CD14-positive monocyte (primary cell): ENCODE measurements around the gene SLC39A10. TPM values are rescaled to one million over a fixed set of nuclear protein-coding genes. Genes with fewer than 3 reads are reported as not detected.
"Not testable (repeated sequence)": the region's sequence is repeated elsewhere in the genome, so short reads cannot be mapped to it uniquely, and the experiment has no call there.

Experiments used
- DNase-seq, 3 donors: peaks; one replicate each; pipeline ENCODE4 v3.0.0-alpha.2; 2011 to 2022
- H2AFZ ChIP-seq: 2 replicates; pipeline ENCODE4 v1.6.0; 2012; ENCODE audit warnings: mild to moderate bottlenecking, low read depth, low read length, inconsistent platforms; ENCODE audit not compliant: insufficient read depth, poor library complexity, severe bottlenecking
- H3K27ac ChIP-seq, 2 donors: 1 replicate in 1 of 2; 2 replicates in 1 of 2; pipeline ENCODE4 v1.5.1; 2012 to 2013; ENCODE audit warnings: low read length in 2 of 2, control low read depth in 1 of 2, inconsistent platforms in 1 of 2, low read depth in 1 of 2, mild to moderate bottlenecking in 1 of 2
- H3K27me3 ChIP-seq, 2 donors: one replicate each; pipeline versions ENCODE4 v1.6.0 to v1.6.1; 2011 to 2013; ENCODE audit warnings: low read length in 2 of 2; ENCODE audit not compliant: control insufficient read depth in 2 of 2, insufficient read depth in 2 of 2
- H3K36me3 ChIP-seq, 2 donors: replicated peaks in 1 of 2; 1 replicate in 1 of 2; 2 replicates in 1 of 2; pipeline versions ENCODE4 v1.5.1 to v1.6.1; 2012 to 2013; ENCODE audit warnings: low read length in 2 of 2, control low read depth in 1 of 2, inconsistent platforms in 1 of 2, mild to moderate bottlenecking in 1 of 2; ENCODE audit not compliant: insufficient read depth in 2 of 2, control insufficient read depth in 1 of 2
- H3K4me1 ChIP-seq, 2 donors: 1 replicate in 1 of 2; 2 replicates in 1 of 2; pipeline versions ENCODE4 v1.5.1 to v1.6.1; 2012 to 2013; ENCODE audit warnings: low read length in 2 of 2, control low read depth in 1 of 2, inconsistent platforms in 1 of 2, mild to moderate bottlenecking in 1 of 2, moderate library complexity in 1 of 2; ENCODE audit not compliant: insufficient read depth in 2 of 2, control insufficient read depth in 1 of 2
- H3K4me2 ChIP-seq: replicated peaks from 2 replicates; pipeline ENCODE3; 2012; ENCODE audit warnings: low read length, moderate library complexity, mild to moderate bottlenecking; ENCODE audit not compliant: poor library complexity, severe bottlenecking; ENCODE audit errors: extremely low read depth
- H3K4me3 ChIP-seq, 3 experiments: fragments of 200-600 bp in 1 of 3; sonication (generic) in 1 of 3; replicated peaks in 1 of 3; 1 replicate in 2 of 3; 2 replicates in 1 of 3; pipeline ENCODE4 v1.5.1; 2011 to 2013; ENCODE audit warnings: low read length in 3 of 3, mild to moderate bottlenecking in 3 of 3, control low read depth in 2 of 3, low read depth in 2 of 3, inconsistent platforms in 1 of 3, moderate library complexity in 1 of 3
- H3K79me2 ChIP-seq: 2 replicates; pipeline ENCODE4 v1.6.0; 2012; ENCODE audit warnings: mild to moderate bottlenecking, control low read depth, inconsistent platforms, low read length, moderate library complexity; ENCODE audit not compliant: insufficient read depth
- H3K9ac ChIP-seq: 2 replicates; pipeline ENCODE4 v1.6.0; 2017; ENCODE audit warnings: low read length, mild to moderate bottlenecking; ENCODE audit not compliant: insufficient read depth, poor library complexity, severe bottlenecking
- H3K9me3 ChIP-seq, 2 donors: replicated peaks in 1 of 2; 1 replicate in 1 of 2; 2 replicates in 1 of 2; pipeline versions ENCODE4 v1.5.1 to v1.6.1; 2012 to 2013; ENCODE audit warnings: low read length in 2 of 2, control low read depth in 1 of 2; ENCODE audit not compliant: control insufficient read depth in 1 of 2, insufficient read depth in 1 of 2
- H4K20me1 ChIP-seq: 2 replicates; pipeline ENCODE4 v1.6.0; 2012; ENCODE audit warnings: mild to moderate bottlenecking, low read length, control low read depth, moderate library complexity; ENCODE audit not compliant: insufficient read depth
- H3K27ac Mint-ChIP-seq, 7 donors: one replicate each; pipeline ENCODE4 v1.8.0; 2020; ENCODE audit warnings: mild to moderate bottlenecking in 7 of 7, mixed read lengths in 7 of 7, moderate library complexity in 6 of 7, inconsistent platforms in 2 of 7
- H3K27me3 Mint-ChIP-seq, 3 donors: one replicate each; pipeline ENCODE4 v1.8.0; 2021 to 2022; ENCODE audit warnings: low read depth in 3 of 3, mild to moderate bottlenecking in 3 of 3, mixed read lengths in 3 of 3, moderate library complexity in 3 of 3, inconsistent platforms in 1 of 3
- H3K36me3 Mint-ChIP-seq, 2 donors: one replicate each; pipeline ENCODE4 v1.8.0; 2020; ENCODE audit warnings: mixed read lengths in 2 of 2, inconsistent platforms in 1 of 2, mild to moderate bottlenecking in 1 of 2
- H3K4me1 Mint-ChIP-seq: one replicate; pipeline ENCODE4 v1.8.0; 2020; ENCODE audit warnings: mild to moderate bottlenecking, mixed read lengths
- H3K4me3 Mint-ChIP-seq, 2 donors: one replicate each; pipeline ENCODE4 v1.8.0; 2020; ENCODE audit warnings: mild to moderate bottlenecking in 2 of 2, mixed read lengths in 2 of 2, moderate library complexity in 1 of 2
- H3K9me3 Mint-ChIP-seq, 7 donors: one replicate each; pipeline ENCODE4 v1.8.0; 2020 to 2022; ENCODE audit warnings: mixed read lengths in 7 of 7, mild to moderate bottlenecking in 6 of 7, moderate library complexity in 6 of 7, inconsistent platforms in 2 of 7
- CTCF ChIP-seq: fragments of 200-600 bp; IDR thresholded peaks from one replicate; pipeline ENCODE4 v1.8.0; 2022; ENCODE audit warnings: antibody characterized with exemption, mild to moderate bottlenecking
- WGBS: methylation state at CpG from one replicate; pipeline ENCODE4 v1.1.5; 2013; ENCODE audit warnings: missing lambda C conversion rate; ENCODE audit not compliant: insufficient coverage; 5-methylcytosine and 5-hydroxymethylcytosine counted together
- intact Hi-C, 2 donors: fragments of 100-400 bp; cut with micrococcal nuclease; formaldehyde crosslinking; loops; one replicate each; pipeline versions ENCODE4 v1.15.0 to v1.15.1; 2023
- polyA plus RNA-seq, 3 donors: library from polyadenylated mRNA; depleted of rRNA in 1 of 3; unstranded in 2 of 3; stranded (reverse) in 1 of 3; fragments of 300-500 nt in 2 of 3; fragments of >200 nt in 1 of 3; fragmentation: Illumina TruSeq in 2 of 3; gene quantifications; 1 replicate in 2 of 3; 2 replicates in 1 of 3; pipeline ENCODE4 v1.2.3, GENCODE V29; 2012 to 2021

The SLC39A10 gene
- polyA plus RNA-seq, 3 donors: 5.2 to 6.9 (median 5.2) TPM

DNA sequence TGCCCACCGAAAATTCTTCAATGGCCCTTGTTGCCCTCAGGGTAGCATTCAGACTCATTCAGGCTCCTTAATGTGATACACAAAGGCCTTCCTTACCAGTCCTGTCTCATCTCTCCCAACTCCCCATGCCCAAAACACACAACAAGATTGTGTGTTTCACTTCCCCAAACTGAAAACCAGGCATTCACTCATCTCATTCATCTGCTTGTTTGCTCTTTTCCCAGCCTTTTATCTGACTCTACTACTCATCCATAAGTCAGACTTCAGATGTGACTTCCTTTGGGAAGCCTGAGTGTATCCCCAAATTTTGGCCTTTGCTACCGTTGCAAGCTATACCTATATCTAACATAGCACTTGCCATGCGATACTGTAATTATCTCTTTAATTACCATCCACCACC is 9.7 kb upstream of the SLC39A10 start:
- Histone ChIP-seq H3K36me3 (no peaks in the 10 kb centered on the region), H2AFZ (no peak overlapping the region), H3K27ac (peak overlapping the region in 1 of 2 donors; percentile 90), H3K9ac (no peak overlapping the region), H3K4me3 (peak overlapping the region in 1 of 3 experiments; percentile 65), H3K4me1 (peaks cover 76 to 86% of the 10 kb centered on the region in 2 donors), H4K20me1 (no peaks in the 10 kb centered on the region), H3K79me2 (peaks cover 6% of the 10 kb centered on the region), H3K27me3 (no peaks in the 10 kb centered on the region), H3K4me2 (peak overlapping the region; percentile 0), H3K9me3 (no peaks in the 10 kb centered on the region)
- no peaks in the 10 kb centered on the region for H3K9me3 Mint-ChIP-seq
- no peak overlapping the region for H3K4me3 Mint-ChIP-seq
- peak in 2 of 3 donors; percentile 60 to 71 for DNase-seq
- intact Hi-C loops: no loop called here
- peaks cover 69% of the 10 kb centered on the region for H3K4me1 Mint-ChIP-seq
- no peaks in the 10 kb centered on the region for H3K36me3 Mint-ChIP-seq
- no peaks in the 10 kb centered on the region for H3K27me3 Mint-ChIP-seq
- no peak for TF ChIP-seq CTCF
- 100% methylated on average over 3 of the region's 3 CpGs for WGBS
- peak overlapping the region; percentile 51 to 88 (median 81) for H3K27ac Mint-ChIP-seq

DNA sequence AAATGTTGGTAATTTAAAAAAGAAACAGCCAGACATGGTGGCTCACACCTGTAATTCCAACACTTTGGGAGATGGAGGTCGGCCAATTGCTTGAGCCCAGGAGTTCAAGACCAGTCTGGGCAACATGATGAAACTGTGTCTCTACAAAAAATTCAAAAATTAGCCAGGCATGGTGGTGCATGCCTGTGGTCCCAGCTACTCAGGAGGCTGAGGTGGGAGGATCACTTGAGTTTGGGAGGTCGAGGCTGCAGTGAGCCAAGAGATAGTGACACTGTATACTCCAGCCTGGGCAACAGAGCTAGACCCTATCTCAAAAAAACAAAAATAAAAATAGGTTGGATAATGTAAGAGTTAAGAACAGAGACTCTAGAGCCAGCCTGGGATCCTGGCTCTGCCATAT is 8.7 kb upstream of the SLC39A10 start:
- Histone ChIP-seq H3K4me2 (peak overlapping the region; percentile 66), H3K4me1 (peaks cover 66 to 75% of the 10 kb centered on the region in 2 donors), H3K4me3 (peak overlapping the region in 1 of 3 experiments; percentile 65), H3K27ac (peak overlapping the region; percentile 66 to 90)
- H3K9me3 Mint-ChIP-seq, H3K9me3 ChIP-seq, intact Hi-C loops, H2AFZ ChIP-seq, H3K36me3 Mint-ChIP-seq, H3K27me3 Mint-ChIP-seq, H4K20me1 ChIP-seq, H3K9ac ChIP-seq, H3K36me3 ChIP-seq, H3K79me2 ChIP-seq, H3K27me3 ChIP-seq, DNase-seq: not testable (repeated sequence)
- WGBS: 100% methylated on average over 1 of the region's 2 CpGs
- Mint-ChIP-seq H3K4me1 (peaks cover 65% of the 10 kb centered on the region), H3K4me3 (peak overlapping the region in 1 of 2 donors; percentile 79), H3K27ac (peak overlapping the region; percentile 94 to 98 (median 96))
